Peyer's patch (tissue), 4 donors: ENCODE measurements around the gene CLIC1.

Experiments used
- CTCF ChIP-seq, 6 experiments: fragments of 450-650 bp in 4 of 6; fragments of 200-600 bp in 2 of 6; sonication (generic) in 1 of 6; IDR thresholded peaks; one replicate each; pipeline ENCODE4 v1.5.1; 2017 to 2019; ENCODE audit warnings: antibody characterized with exemption in 6 of 6, mild to moderate bottlenecking in 3 of 6, moderate library complexity in 1 of 6
- POLR2A ChIP-seq, 2 donors: fragments of 450-650 bp; IDR thresholded peaks; one replicate each; pipeline ENCODE4 v1.5.1; 2017; ENCODE audit warnings: antibody characterized with exemption in 2 of 2, mild to moderate bottlenecking in 2 of 2, moderate library complexity in 2 of 2

- TF ChIP-seq POLR2A (IDR thresholded peaks at IDR 0.05) (no peak), CTCF (IDR thresholded peaks at IDR 0.05) (no peak)
Measured at GRCh38 chr6:31705931-31706330, 30.4 kb downstream of the CLIC1 start.
